SK-N-SH treated with all-trans-retinoic acid at 6 μM for 48 hours (cell line): Measurements from ENCODE around the gene ZNF789.

ENCODE experiments used
- BACH2 ChIP-seq: fragments of 250-450 bp; sonication (Bioruptor Pico); IDR thresholded peaks from 2 replicates; pipeline ENCODE4 v1.9.0; 2021; ENCODE audit warnings: mild to moderate bottlenecking, borderline replicate concordance
- CSDC2 ChIP-seq: fragments of 250-450 bp; sonication (Bioruptor Pico); IDR thresholded peaks from 2 replicates; pipeline ENCODE4 v1.5.0; 2020; ENCODE audit warnings: mild to moderate bottlenecking, moderate library complexity
- GLIS3 ChIP-seq: fragments of 250-450 bp; sonication (Bioruptor Pico); IDR thresholded peaks from 2 replicates; pipeline ENCODE4 v1.5.0; 2020; ENCODE audit warnings: mild to moderate bottlenecking, moderate library complexity
- ISL1 ChIP-seq: fragments of 250-450 bp; sonication (Bioruptor Pico); IDR thresholded peaks from 2 replicates; pipeline ENCODE4 v2.1.2; 2022; ENCODE audit warnings: mild to moderate bottlenecking, moderate library complexity
- POU6F1 ChIP-seq: fragments of 250-450 bp; sonication (Bioruptor Pico); IDR thresholded peaks from 2 replicates; pipeline ENCODE4 v1.8.0; 2021; ENCODE audit warnings: low read depth, mild to moderate bottlenecking, moderate library complexity, borderline replicate concordance
- RARB ChIP-seq: fragments of 250-450 bp; sonication (Bioruptor Pico); IDR thresholded peaks from 2 replicates; pipeline ENCODE4 v1.8.0; 2021; ENCODE audit warnings: mild to moderate bottlenecking, moderate library complexity
- TCF4 ChIP-seq: fragments of 250-450 bp; sonication (Bioruptor Pico); IDR thresholded peaks from 2 replicates; pipeline ENCODE4 v1.8.0; 2021; ENCODE audit warnings: mild to moderate bottlenecking, moderate library complexity, borderline replicate concordance
- TOX ChIP-seq: fragments of 250-450 bp; sonication (Bioruptor Pico); IDR thresholded peaks from 2 replicates; pipeline ENCODE4 v1.8.0; 2021; ENCODE audit warnings: mild to moderate bottlenecking, moderate library complexity, borderline replicate concordance
- ZFP30 ChIP-seq: fragments of 450-650 bp; formaldehyde crosslinking; IDR thresholded peaks from 2 replicates; pipeline ENCODE4 v1.5.0; 2022; ENCODE audit warnings: mild to moderate bottlenecking, moderate library complexity
- TF ChIP-seq, protein P1 (sequence below): fragments of 250-450 bp; sonication (Bioruptor Pico); IDR thresholded peaks from 2 replicates; pipeline ENCODE4 v1.5.1; 2020; ENCODE audit warnings: low read depth, mild to moderate bottlenecking, moderate library complexity
- TF ChIP-seq, protein P2 (sequence below): fragments of 250-450 bp; sonication (Bioruptor Pico); IDR thresholded peaks from 2 replicates; pipeline ENCODE4 v1.8.0; 2020; ENCODE audit warnings: mild to moderate bottlenecking, moderate library complexity, borderline replicate concordance
- TF ChIP-seq, protein P3 (sequence below): fragments of 250-450 bp; sonication (Bioruptor Pico); IDR thresholded peaks from 2 replicates; pipeline ENCODE4 v1.5.0; 2020; ENCODE audit warnings: mild to moderate bottlenecking, moderate library complexity
- TF ChIP-seq, protein P4 (sequence below): fragments of 250-450 bp; sonication (Bioruptor Pico); IDR thresholded peaks from 2 replicates; pipeline ENCODE4 v1.5.1; 2021; ENCODE audit warnings: mild to moderate bottlenecking, moderate library complexity

DNA sequence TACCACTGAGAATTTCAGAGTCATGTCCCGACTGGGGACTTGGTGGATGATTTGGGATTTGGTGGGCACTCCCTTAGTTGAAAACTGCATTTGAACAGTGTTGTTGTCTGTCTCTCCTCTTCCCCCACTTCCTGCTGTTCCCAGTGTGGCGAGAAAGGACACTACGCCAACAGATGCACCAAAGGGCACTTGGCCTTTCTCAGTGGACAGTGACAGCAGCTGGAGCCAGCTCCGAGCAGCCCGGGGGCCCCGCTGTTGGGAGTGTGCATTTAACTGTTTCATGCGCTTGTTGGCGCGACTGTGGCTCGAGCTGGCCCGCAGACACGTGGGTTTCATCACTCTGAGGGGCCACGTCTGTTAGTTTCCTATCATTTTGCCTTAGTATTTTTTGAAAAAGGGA is 16.4 kb upstream of the ZNF789 start:
- TF ChIP-seq, protein P1, sequence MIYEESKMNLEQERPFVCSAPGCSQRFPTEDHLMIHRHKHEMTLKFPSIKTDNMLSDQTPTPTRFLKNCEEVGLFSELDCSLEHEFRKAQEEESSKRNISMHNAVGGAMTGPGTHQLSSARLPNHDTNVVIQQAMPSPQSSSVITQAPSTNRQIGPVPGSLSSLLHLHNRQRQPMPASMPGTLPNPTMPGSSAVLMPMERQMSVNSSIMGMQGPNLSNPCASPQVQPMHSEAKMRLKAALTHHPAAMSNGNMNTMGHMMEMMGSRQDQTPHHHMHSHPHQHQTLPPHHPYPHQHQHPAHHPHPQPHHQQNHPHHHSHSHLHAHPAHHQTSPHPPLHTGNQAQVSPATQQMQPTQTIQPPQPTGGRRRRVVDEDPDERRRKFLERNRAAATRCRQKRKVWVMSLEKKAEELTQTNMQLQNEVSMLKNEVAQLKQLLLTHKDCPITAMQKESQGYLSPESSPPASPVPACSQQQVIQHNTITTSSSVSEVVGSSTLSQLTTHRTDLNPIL, result no peak
- TF ChIP-seq POU6F1 (CRISPR knock-in tag), result no peak
- no peak for TF ChIP-seq RARB (CRISPR knock-in tag)
- TF ChIP-seq ZFP30, result no peak
- TF ChIP-seq, protein P2, sequence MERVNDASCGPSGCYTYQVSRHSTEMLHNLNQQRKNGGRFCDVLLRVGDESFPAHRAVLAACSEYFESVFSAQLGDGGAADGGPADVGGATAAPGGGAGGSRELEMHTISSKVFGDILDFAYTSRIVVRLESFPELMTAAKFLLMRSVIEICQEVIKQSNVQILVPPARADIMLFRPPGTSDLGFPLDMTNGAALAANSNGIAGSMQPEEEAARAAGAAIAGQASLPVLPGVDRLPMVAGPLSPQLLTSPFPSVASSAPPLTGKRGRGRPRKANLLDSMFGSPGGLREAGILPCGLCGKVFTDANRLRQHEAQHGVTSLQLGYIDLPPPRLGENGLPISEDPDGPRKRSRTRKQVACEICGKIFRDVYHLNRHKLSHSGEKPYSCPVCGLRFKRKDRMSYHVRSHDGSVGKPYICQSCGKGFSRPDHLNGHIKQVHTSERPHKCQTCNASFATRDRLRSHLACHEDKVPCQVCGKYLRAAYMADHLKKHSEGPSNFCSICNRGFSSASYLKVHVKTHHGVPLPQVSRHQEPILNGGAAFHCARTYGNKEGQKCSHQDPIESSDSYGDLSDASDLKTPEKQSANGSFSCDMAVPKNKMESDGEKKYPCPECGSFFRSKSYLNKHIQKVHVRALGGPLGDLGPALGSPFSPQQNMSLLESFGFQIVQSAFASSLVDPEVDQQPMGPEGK (CRISPR knock-in tag), result no peak
- TF ChIP-seq GLIS3, result no peak
- no peak for TF ChIP-seq TCF4 (CRISPR knock-in tag)
- no peak for TF ChIP-seq TOX (CRISPR knock-in tag)
- TF ChIP-seq CSDC2 (CRISPR knock-in tag), result no peak
- no peak for TF ChIP-seq BACH2 (CRISPR knock-in tag)
- TF ChIP-seq, protein P3, sequence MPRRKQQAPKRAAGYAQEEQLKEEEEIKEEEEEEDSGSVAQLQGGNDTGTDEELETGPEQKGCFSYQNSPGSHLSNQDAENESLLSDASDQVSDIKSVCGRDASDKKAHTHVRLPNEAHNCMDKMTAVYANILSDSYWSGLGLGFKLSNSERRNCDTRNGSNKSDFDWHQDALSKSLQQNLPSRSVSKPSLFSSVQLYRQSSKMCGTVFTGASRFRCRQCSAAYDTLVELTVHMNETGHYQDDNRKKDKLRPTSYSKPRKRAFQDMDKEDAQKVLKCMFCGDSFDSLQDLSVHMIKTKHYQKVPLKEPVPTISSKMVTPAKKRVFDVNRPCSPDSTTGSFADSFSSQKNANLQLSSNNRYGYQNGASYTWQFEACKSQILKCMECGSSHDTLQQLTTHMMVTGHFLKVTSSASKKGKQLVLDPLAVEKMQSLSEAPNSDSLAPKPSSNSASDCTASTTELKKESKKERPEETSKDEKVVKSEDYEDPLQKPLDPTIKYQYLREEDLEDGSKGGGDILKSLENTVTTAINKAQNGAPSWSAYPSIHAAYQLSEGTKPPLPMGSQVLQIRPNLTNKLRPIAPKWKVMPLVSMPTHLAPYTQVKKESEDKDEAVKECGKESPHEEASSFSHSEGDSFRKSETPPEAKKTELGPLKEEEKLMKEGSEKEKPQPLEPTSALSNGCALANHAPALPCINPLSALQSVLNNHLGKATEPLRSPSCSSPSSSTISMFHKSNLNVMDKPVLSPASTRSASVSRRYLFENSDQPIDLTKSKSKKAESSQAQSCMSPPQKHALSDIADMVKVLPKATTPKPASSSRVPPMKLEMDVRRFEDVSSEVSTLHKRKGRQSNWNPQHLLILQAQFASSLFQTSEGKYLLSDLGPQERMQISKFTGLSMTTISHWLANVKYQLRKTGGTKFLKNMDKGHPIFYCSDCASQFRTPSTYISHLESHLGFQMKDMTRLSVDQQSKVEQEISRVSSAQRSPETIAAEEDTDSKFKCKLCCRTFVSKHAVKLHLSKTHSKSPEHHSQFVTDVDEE (CRISPR knock-in tag), result no peak
- TF ChIP-seq, protein P4, sequence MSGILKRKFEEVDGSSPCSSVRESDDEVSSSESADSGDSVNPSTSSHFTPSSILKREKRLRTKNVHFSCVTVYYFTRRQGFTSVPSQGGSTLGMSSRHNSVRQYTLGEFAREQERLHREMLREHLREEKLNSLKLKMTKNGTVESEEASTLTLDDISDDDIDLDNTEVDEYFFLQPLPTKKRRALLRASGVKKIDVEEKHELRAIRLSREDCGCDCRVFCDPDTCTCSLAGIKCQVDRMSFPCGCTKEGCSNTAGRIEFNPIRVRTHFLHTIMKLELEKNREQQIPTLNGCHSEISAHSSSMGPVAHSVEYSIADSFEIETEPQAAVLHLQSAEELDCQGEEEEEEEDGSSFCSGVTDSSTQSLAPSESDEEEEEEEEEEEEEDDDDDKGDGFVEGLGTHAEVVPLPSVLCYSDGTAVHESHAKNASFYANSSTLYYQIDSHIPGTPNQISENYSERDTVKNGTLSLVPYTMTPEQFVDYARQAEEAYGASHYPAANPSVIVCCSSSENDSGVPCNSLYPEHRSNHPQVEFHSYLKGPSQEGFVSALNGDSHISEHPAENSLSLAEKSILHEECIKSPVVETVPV (CRISPR knock-in tag), result no peak
- no peak for TF ChIP-seq ISL1 (CRISPR knock-in tag)
